Stimulated activated CD8-positive, alpha-beta memory T cell treated with anti-CD3 and anti-CD28 coated beads, Interleukin-15, amount 100 ng/mL, for 4 hours (primary cell): ENCODE measurements around the gene KIAA1549.
"Not testable (repeated sequence)": the region's sequence is repeated elsewhere in the genome, so short reads cannot be mapped to it uniquely, and the experiment has no call there.

Experiments used
- DNase-seq, 2 donors: peaks; one replicate each; pipeline ENCODE4 v3.0.0-alpha.2; 2020; ENCODE audit warnings: low read depth in 2 of 2

The KIAA1549 gene

DNA sequence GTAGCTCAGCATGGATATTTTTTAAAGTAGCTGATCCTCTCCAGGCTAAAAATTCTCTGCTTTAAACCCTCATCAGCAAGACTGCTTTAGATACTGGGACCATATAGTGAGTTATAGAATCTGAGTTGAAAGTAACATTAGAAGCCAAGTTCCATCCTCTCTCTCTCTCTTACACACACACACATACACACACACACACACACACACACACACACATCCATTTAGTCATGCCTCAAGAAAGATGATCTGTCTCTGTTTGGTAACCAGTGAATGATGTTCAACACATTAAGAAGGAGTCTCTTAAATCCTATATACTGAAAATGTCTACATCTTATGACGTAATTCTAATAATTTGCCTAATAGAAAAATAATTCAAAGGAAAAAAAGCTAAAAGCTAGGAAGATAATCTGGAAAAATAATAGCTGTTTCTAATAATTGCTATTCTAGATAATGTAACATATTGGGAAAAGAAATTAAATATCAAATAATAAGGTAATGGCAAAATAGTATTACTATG is 166.3 kb downstream of the KIAA1549 start:
- no peak for DNase-seq

DNA sequence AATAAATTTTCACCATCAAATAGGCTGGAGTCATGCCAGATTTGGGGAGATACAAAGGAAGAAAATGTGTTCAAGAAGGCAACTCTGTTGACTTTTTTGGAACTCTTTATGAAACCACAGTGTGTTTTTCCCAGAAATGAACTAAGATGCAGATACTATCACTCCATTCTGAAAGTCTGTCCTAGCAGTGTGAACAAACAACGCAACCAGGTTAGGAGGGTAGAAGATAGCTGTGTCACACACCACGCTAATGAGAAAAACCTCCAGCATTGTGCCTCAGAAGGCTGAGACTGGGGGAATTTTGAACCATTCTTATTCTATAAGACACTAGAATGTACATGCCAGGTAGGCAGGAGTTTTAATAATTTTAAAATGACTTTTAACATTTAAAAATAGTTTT is 167.2 kb downstream of the KIAA1549 start:
- no peak for DNase-seq

DNA sequence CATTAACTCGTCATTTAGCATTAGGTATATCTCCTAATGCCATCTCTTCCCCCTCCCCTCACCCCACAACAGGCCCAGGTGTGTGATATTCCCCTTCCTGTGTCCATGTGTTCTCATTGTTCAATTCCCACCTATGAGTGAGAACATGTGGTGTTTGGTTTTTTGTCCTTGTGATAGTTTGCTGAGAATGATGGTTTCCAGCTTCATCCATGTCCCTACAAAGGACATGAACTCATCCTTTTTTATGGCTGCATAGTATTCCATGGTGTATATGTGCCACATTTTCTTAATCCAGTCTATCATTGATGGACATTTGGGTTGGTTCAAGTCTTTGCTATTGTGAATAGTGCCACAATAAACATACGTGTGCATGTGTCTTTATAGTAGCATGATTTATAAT is 169.9 kb downstream of the KIAA1549 start:
- not testable (repeated sequence) for DNase-seq

DNA sequence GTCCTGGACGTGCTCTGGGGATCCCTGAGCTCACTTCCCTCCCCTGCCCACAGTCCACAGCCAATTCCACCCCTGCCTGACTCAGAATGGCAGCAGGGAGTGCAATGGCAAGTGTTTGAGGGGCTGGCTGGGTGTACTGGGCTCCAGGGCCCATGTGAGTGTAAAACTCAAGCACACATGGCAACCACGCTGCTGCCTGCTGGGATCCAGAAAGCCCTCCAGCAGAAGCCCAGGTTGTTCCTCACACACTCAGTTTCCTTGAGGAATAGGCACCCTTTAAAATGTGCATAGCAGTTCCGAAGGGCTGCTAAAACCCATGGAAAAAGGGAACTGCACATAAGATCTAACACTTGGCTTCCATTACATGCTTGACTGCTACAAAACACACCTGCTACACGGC is 171.8 kb downstream of the KIAA1549 start:
- DNase-seq: no peak

DNA sequence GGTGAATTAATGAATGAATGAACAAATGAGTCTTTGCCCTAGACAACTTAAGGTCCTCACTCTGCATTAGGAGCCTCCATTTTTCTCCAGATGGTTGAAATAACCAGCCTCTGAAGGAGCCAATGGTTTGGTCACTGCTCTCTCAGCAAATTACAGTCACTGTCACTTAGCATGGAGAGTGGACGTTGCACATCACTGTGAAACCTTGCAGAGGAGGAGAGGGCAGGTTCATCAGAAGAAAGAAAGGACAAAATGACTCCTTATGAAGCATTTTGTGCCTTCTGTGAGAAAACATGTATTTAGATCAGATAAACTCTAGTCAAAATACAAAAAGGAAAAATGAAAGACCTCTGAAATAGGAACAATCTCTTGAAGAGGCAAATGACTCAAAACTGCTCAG is 176.6 kb downstream of the KIAA1549 start:
- no peak for DNase-seq

DNA sequence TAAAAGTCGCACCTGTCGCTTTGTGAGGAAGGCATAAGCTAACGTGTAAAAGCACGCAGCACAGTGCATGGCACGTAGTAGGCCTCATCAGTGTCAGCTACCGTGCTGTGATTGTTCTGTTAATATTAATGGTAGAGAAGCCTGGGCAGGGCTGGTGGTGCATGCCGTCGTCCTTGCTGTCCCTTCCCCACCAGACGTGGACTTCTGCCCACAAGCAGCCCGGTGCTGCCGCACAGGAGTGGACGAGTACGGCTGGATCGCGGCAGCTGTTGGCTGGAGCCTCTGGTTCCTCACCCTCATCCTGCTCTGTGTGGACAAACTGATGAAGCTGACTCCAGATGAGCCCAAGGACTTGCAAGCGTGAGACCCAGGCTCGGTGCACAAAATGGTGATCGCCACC is 178.5 kb downstream of the KIAA1549 start:
- DNase-seq: no peak

DNA sequence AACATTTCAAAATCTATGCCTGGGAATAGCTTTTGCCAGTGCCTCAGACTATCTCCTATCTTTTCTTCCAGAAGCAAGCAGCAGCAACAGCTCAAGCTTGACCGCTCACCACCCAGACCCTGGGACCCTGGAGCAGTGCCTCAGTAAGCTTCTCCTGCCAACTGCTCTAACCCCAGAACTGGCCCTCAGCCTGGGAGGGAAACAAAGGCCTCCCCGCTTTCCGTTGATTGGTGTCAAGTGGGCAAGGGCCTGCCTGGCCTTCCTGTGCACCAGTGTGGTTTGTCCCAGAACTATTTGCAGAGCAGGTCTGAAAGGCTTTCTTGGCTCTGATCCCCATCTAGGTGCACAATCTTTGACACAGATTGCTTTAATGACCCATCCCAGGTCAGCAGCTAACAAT is 179.9 kb downstream of the KIAA1549 start:
- DNase-seq: no peak

DNA sequence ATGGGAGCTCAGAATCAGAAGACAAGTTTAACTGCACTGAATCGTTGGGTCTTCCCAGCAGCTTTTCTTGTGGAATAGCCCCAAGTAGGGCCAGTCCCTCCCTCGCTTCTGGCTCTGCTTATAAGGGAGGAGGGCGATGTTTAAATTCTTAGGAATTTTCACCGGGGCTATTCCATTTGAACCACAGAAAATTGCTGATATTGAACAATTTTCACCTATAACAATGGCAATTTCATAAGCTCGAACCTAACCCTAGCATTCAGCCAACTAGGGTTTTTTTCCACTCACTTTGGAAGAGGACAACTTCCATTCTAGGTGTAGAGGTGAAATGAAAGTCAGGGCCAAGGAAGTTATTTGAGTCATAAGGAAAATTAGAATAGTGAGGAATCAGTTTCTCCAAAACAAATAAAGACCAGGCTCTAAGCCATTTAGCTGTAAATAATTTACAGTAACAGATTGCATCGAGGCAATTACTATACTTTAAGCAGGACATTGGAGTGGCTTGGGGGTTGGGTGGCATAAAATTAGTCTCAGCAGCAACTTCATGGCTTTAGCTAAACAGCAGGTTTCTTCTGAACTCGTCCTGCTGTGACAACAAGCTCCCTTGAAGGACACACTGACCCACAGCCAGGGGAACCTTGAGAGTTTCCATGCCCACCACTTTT is 181.7 kb downstream of the KIAA1549 start:
- DNase-seq: no peak

DNA sequence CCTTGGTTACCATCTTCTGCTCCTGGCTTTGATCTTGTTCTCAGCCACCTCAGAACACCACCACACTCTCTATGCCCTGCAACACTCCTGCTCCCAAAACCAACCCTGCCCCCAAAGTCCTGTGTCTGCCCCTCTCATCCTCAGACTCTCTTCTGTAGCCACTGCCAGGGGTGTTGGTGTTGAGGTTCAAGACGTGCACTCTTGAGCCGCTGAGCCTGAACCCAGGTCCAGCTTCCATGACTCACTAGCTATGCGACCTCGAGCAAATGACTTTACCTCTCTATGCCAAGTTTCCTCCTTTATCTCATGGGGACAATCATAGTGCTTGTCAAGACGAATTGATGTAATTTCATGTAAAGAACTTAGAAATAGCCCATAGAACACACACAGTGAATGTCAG is 182.4 kb downstream of the KIAA1549 start:
- DNase-seq: no peak

DNA sequence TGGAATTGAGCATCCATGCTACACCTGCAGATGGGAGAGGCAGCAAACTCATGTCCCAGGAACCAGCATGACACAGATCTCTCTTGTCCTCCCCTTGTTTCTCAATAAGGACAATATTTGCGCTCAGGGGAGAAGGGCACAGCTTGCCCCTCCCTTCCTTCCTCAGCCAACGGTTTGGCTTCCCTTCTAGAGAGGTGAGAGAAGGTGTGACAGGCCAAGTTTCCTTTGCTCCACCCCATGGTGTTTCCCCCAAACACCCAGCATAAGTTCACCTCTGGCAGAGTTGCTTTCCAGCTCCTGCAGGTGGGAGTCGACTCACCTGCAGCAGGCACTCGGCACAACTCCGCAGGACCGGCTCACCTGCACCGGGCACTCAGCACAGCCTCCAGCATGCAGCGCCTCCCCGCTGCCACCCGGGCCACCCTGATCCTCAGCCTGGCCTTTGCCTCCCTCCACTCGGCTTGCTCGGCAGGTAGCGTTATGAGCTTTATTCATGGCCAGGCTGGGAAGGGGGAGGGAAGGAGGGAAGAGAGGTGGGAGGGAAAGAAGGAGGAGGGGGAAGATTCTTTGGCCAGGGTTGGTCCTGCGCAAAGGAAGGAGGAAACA is 183.4 kb downstream of the KIAA1549 start, which contains the start of the genes ATP6V0A4 and TMEM213:
Gene ATP6V0A4, minus strand, starts transcription at position 482 of the 606 bp plus-strand sequence. CDS start 26,949 bp downstream, outside the sequence.
Gene TMEM213, plus strand, starts transcription at position 280 of the 606 bp plus-strand sequence. Its CDS starts 111 bp downstream, at position 391.
- DNase-seq: no peak

DNA sequence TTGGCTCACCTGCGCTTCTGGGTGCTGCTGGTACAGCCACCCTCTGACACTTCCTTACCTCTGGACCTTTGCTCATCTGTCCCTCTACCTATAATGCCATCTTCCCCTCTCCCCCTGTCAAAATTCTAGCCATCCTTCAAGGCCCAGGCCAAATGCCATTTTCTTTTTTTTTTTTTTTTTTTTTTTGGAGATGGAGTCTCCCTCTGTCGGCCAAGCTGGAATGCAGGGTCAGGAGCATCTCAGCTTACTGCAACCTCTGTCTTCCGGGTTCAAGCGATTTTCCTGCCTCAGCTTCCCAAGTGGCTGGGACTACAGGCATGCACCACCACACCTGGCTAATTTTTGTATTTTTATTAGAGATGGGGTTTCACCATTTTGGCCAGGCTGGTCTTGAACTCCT is 184.1 kb downstream of the KIAA1549 start:
- DNase-seq: not testable (repeated sequence)

DNA sequence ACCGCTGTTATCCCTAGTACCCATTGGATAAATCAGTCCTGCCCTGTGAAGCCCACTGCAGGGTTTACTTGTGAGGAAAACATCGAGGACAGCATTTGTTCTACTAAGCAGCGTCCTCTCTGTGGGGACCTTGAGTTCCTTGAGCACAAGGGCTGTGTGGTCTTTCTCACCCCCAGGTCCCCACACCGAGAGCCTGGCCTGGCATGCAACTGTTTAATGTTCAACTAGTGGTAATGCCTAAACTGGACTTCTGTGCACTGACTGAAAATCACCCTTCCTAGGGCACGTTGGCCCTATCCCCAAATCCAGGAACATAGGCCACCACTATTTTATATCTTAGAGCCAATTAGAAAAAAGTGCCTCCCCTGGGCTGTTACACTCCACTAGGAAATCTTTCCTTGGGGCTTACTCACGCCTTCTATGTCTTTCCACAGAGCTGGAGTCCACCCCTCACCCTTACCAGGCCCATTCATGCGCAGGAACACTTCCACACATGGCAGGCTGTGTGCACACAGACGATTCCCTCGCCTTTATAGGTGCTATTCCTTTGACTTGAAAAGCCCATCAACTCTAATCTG is 185.1 kb downstream of the KIAA1549 start:
- no peak for DNase-seq

DNA sequence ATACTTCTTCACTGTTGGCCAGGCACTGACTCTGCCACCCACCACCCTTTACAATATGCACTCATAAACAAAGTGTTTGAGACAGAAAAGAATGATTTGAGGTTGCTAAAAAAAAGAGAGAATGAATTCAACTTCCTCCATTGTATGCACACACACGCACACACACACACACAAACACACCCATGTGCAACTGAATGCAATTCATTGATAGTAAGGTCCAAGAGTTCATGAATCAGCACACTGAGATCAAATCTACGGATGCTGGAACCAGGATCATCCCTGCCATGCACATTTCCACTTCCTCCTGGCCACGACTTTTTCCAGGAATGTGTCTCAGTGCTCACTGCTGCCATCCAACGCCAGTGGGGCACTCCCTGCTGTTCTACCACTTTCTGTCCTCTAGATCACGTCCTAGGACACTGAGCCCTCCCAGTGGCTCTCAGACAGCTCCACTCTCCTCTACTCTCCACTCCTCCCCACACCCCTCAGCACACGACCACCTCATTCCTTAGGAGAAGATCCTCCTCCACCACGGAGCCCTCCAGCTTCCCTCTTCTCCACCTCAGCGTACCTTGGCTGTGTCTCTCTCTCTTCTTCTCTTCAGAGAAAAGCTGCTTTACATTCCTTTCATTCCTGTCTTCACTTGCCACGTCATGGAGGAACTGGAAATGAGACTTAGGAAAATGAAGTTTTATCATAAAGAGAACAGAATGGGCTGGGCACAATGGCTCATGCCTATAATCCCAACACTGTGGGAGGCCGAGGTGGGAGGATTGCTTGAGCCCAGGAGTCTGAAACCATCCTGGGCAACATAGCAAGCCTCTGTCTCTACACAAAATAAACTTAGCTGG is 195.4 kb downstream of the KIAA1549 start:
- no peak for DNase-seq

DNA sequence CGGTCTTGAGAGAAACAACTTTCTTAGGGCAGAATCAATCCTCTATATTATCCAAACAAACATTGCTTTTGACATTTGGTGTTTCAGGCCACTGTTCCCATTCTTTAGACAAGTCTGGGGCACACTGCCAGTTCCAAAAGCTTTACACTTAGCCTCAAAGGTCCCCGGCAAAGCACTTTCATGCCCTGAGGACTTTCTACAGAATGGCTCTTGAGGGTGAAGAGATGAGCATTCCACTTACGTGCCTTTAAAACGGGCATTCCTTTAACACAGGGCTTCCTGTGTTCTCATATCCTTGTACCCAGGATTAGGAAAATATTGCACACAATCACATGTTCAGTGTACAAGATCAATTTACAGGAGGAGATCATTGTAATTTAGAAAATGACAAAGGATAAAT is 196.5 kb downstream of the KIAA1549 start:
- no peak for DNase-seq
